ENCODE data around the gene CABP2.

CABP2 gene

GRCh38 chr11:67507242-67507863 is 15.9 kb downstream of the CABP2 start:
- H3K9me3 ChIP-seq (ENCODE audit: control insufficient read depth in 1 of 2, low read length in 2 of 2) = no peaks in the 10 kb centered on the region
- peaks cover 3 to 7% of the 10 kb centered on the region in 2 donors for H3K36me3 ChIP-seq (ENCODE audit: control insufficient read depth in 1 of 2, insufficient read depth in 2 of 2, low read length in 2 of 2)
- peak overlapping the region; percentile 88 for H3K27ac ChIP-seq (ENCODE audit: low read length)
- H3K4me1 ChIP-seq (ENCODE audit: control insufficient read depth in 1 of 2, insufficient read depth in 2 of 2, low read length in 2 of 2) = peaks cover 11 to 39% of the 10 kb centered on the region in 2 donors
- H3K27me3 ChIP-seq (ENCODE audit: low read depth, low read length) = no peaks in the 10 kb centered on the region
- peak overlapping the region; percentile 73 to 90 for H3K4me3 ChIP-seq (ENCODE audit: low read depth in 1 of 2, low read length in 2 of 2)

GRCh38 chr11:67506426-67507051 is 16.7 kb downstream of the CABP2 start:
- Histone ChIP-seq H3K36me3 (ENCODE audit: control insufficient read depth in 1 of 2, insufficient read depth in 2 of 2, low read length in 2 of 2) (peaks cover 5 to 15% of the 10 kb centered on the region in 2 donors), H3K4me3 (ENCODE audit: low read depth in 1 of 2, low read length in 2 of 2) (peak overlapping the region in 1 of 2 donors; percentile 16), H3K4me1 (ENCODE audit: control insufficient read depth in 1 of 2, insufficient read depth in 2 of 2, low read length in 2 of 2) (peaks cover 11 to 39% of the 10 kb centered on the region in 2 donors), H3K27me3 (ENCODE audit: low read depth, low read length) (no peaks in the 10 kb centered on the region), H3K9me3 (ENCODE audit: control insufficient read depth in 1 of 2, low read length in 2 of 2) (no peaks in the 10 kb centered on the region), H3K27ac (ENCODE audit: low read length) (peak overlapping the region; percentile 88)

GRCh38 chr11:67505605-67506396 is 17.4 kb downstream of the CABP2 start:
- peak overlapping the region; percentile 39 to 66 for H3K4me3 ChIP-seq (ENCODE audit: low read depth in 1 of 2, low read length in 2 of 2)
- peaks cover 11 to 39% of the 10 kb centered on the region in 2 donors for H3K4me1 ChIP-seq (ENCODE audit: control insufficient read depth in 1 of 2, insufficient read depth in 2 of 2, low read length in 2 of 2)
- peak overlapping the region; percentile 96 for H3K27ac ChIP-seq (ENCODE audit: low read length)
- peaks cover 7 to 16% of the 10 kb centered on the region in 2 donors for H3K36me3 ChIP-seq (ENCODE audit: control insufficient read depth in 1 of 2, insufficient read depth in 2 of 2, low read length in 2 of 2)
- H3K9me3 ChIP-seq (ENCODE audit: control insufficient read depth in 1 of 2, low read length in 2 of 2) = no peaks in the 10 kb centered on the region
- H3K27me3 ChIP-seq (ENCODE audit: low read depth, low read length) = no peaks in the 10 kb centered on the region

- peak within 1 kb of the TSS; percentile 66 for H3K4me3 ChIP-seq (ENCODE audit: low read depth in 1 of 2, low read length in 2 of 2)
- H3K27me3 ChIP-seq (ENCODE audit: low read depth, low read length) = no peaks in the 10 kb centered on the region
- no peaks in the 10 kb centered on the region for H3K9me3 ChIP-seq (ENCODE audit: control insufficient read depth in 1 of 2, low read length in 2 of 2)
- H3K36me3 ChIP-seq (ENCODE audit: control insufficient read depth in 1 of 2, insufficient read depth in 2 of 2, low read length in 2 of 2) = peaks cover 7 to 18% of the 10 kb centered on the region in 2 donors
- peaks cover 11 to 39% of the 10 kb centered on the region in 2 donors for H3K4me1 ChIP-seq (ENCODE audit: control insufficient read depth in 1 of 2, insufficient read depth in 2 of 2, low read length in 2 of 2)
- H3K27ac ChIP-seq (ENCODE audit: low read length) = peak within 1 kb of the TSS; percentile 96
Measured at GRCh38 chr11:67504950-67505581, 18.2 kb downstream of the CABP2 start, which contains the start of gene PITPNM1. TSS of gene PITPNM1 (minus strand) at chr11:67505363. CDS start at chr11:67504180, 1,183 bp downstream.

DNA sequence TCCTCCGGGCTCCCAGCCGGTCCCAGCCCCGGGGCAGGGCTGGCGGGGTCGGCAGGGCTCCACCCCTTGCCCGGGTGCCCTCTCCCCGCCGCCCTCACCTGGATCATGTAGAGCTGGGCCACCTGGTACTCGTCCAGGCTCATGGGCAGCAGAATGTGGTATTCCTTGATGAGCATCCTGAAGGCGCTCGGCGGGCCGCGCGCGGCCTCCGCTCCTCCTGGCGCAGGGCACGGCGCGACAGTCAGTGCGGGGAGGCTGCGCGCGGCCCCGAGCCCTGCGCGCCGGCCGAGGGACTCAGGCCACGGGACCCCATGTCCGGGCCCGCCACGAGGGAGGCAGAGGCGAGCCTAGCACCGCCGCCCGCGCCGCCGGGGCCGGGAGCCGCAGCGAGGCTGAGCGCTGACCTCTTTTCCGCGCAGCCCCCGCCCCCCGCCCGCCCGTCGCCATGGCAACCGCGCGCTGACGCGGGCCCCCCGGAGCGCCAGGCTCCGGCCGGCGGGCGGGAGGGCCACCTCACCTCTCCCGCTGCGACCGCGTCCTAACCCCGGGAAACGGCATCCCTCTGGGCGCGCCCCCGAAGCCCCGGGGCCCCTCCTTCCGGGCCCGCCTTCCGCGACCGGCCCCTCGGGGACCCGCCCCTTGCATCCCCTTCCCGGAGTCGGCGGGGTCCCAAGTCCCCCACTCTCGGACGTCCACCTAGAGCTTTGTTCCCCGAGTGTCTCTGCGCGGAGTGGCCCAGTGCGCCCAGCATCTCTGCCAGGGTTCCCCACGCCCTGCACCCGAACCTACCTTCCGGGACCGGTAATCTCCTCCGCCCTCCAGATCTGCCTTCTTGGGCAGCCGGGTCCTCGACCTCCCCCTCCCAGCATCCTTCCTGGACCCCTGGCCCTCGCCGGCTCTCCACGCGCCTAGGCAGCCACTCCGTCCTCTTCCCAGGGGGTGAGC is 19.0 kb downstream of the CABP2 start:
- Histone ChIP-seq H3K36me3 (ENCODE audit: control insufficient read depth in 1 of 2, insufficient read depth in 2 of 2, low read length in 2 of 2) (peaks cover 7 to 21% of the 10 kb centered on the region in 2 donors), H3K27me3 (ENCODE audit: low read depth, low read length) (no peaks in the 10 kb centered on the region), H3K27ac (ENCODE audit: low read length) (peak overlapping the region; percentile 60), H3K4me3 (ENCODE audit: low read depth in 1 of 2, low read length in 2 of 2) (peak overlapping the region; percentile 66), H3K4me1 (ENCODE audit: control insufficient read depth in 1 of 2, insufficient read depth in 2 of 2, low read length in 2 of 2) (peaks cover 11 to 39% of the 10 kb centered on the region in 2 donors), H3K9me3 (ENCODE audit: control insufficient read depth in 1 of 2, low read length in 2 of 2) (no peaks in the 10 kb centered on the region)

- peak overlapping the region; percentile 7 to 39 for H3K4me3 ChIP-seq (ENCODE audit: low read depth in 1 of 2, low read length in 2 of 2)
- H3K4me1 ChIP-seq (ENCODE audit: control insufficient read depth in 1 of 2, insufficient read depth in 2 of 2, low read length in 2 of 2) = peaks cover 11 to 39% of the 10 kb centered on the region in 2 donors
Measured at GRCh38 chr11:67503119-67504004, 19.9 kb downstream of the CABP2 start.

GRCh38 chr11:67502328-67502979 is 20.8 kb downstream of the CABP2 start:
- H3K27ac ChIP-seq (ENCODE audit: low read length) = no peak overlapping the region
- peaks cover 7 to 31% of the 10 kb centered on the region in 2 donors for H3K36me3 ChIP-seq (ENCODE audit: control insufficient read depth in 1 of 2, insufficient read depth in 2 of 2, low read length in 2 of 2)
- H3K4me3 ChIP-seq (ENCODE audit: low read depth in 1 of 2, low read length in 2 of 2) = no peak overlapping the region
- H3K4me1 ChIP-seq (ENCODE audit: control insufficient read depth in 1 of 2, insufficient read depth in 2 of 2, low read length in 2 of 2) = peaks cover 11 to 34% of the 10 kb centered on the region in 2 donors
- no peaks in the 10 kb centered on the region for H3K9me3 ChIP-seq (ENCODE audit: control insufficient read depth in 1 of 2, low read length in 2 of 2)
- H3K27me3 ChIP-seq (ENCODE audit: low read depth, low read length) = no peaks in the 10 kb centered on the region

More at GRCh38 chr11:67503119-67504004, 19.9 kb downstream of the CABP2 start:
- Histone ChIP-seq H3K27ac (ENCODE audit: low read length) (no peak overlapping the region), H3K9me3 (ENCODE audit: control insufficient read depth in 1 of 2, low read length in 2 of 2) (no peaks in the 10 kb centered on the region), H3K36me3 (ENCODE audit: control insufficient read depth in 1 of 2, insufficient read depth in 2 of 2, low read length in 2 of 2) (peaks cover 7 to 25% of the 10 kb centered on the region in 2 donors), H3K27me3 (ENCODE audit: low read depth, low read length) (no peaks in the 10 kb centered on the region)

DNA sequence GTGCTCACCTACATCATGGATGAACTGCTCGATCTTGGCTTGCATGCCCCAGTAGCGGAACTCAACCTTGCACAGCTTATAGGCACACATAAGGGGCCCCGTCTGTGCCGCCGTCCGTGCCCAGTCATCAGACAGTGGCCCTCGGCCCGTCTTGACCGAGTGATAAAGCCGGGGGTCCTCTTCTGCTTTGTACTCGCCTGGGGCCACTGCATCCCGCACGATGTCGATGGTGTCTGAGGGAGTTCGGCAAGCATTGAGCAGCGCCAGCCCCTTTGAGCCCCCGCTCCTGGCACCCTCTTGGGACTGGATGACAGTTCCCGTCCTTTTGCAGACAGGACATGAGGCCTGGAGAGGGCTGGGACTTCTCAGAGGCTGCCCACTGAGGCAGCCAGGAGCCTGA is 21.4 kb downstream of the CABP2 start:
- no peaks in the 10 kb centered on the region for H3K27me3 ChIP-seq (ENCODE audit: low read depth, low read length)
- peaks cover 5 to 28% of the 10 kb centered on the region in 2 donors for H3K4me1 ChIP-seq (ENCODE audit: control insufficient read depth in 1 of 2, insufficient read depth in 2 of 2, low read length in 2 of 2)
- no peaks in the 10 kb centered on the region for H3K9me3 ChIP-seq (ENCODE audit: control insufficient read depth in 1 of 2, low read length in 2 of 2)
- H3K36me3 ChIP-seq (ENCODE audit: control insufficient read depth in 1 of 2, insufficient read depth in 2 of 2, low read length in 2 of 2) = peaks cover 7 to 34% of the 10 kb centered on the region in 2 donors
- H3K4me3 ChIP-seq (ENCODE audit: low read depth in 1 of 2, low read length in 2 of 2) = no peak overlapping the region
- H3K27ac ChIP-seq (ENCODE audit: low read length) = no peak overlapping the region

GRCh38 chr11:67500831-67501715 is 22.2 kb downstream of the CABP2 start:
- Histone ChIP-seq H3K27me3 (ENCODE audit: low read depth, low read length) (no peaks in the 10 kb centered on the region), H3K27ac (ENCODE audit: low read length) (no peak overlapping the region), H3K36me3 (ENCODE audit: control insufficient read depth in 1 of 2, insufficient read depth in 2 of 2, low read length in 2 of 2) (peaks cover 7 to 31% of the 10 kb centered on the region in 2 donors), H3K4me3 (ENCODE audit: low read depth in 1 of 2, low read length in 2 of 2) (no peak overlapping the region), H3K4me1 (ENCODE audit: control insufficient read depth in 1 of 2, insufficient read depth in 2 of 2, low read length in 2 of 2) (peaks cover 0 to 20% of the 10 kb centered on the region in 2 donors), H3K9me3 (ENCODE audit: control insufficient read depth in 1 of 2, low read length in 2 of 2) (no peaks in the 10 kb centered on the region)

Data from muscle layer of duodenum (tissue), 2 donors.